C4-2B (cell line): ENCODE results near the gene PTPN2.

Source experiments
- ZFX ChIP-seq: fragments of 450-650 bp; IDR thresholded peaks from 2 replicates; pipeline ENCODE4 v1.6.1; 2017
- TF ChIP-seq, protein P1 (sequence below): fragments of 450-650 bp; conservative IDR thresholded peaks from 2 replicates; pipeline ENCODE4 v1.5.1; 2017; ENCODE audit warnings: mild to moderate bottlenecking

DNA sequence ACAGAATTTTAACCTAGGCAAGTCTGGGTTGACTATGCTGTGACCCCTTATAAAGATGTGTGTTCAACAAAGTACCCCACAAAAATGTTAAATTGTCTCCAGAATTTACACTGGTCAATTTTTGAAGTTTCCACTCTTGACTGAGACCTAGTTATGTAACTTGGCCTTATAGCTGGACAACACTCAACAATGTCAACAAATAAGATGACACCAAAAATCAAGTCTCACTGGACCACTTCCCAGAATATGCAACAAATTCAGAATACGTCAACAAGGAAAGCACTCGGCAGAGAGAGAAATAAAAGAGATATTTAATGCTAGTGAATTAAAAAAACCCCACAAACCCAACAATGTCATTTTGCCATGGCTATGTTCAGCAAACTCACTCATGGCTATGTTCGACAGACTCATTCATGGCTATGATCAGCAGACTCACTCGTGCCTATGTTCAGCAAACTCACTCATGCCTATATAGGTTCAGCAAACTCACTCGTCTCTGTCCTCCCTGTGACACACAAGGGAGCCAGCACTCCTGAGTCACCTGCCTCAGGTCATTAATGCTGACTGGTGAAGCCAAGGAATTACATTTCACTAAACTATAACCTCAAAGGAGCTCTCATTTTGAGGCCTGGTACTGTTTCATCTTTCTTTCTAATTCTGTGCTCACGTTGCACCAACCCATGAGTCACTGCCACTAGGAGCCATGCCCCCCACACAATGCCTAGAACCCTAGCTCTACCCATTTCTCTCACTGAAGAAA lies 72.7 kb downstream of the PTPN2 start:
- TF ChIP-seq, protein P1, sequence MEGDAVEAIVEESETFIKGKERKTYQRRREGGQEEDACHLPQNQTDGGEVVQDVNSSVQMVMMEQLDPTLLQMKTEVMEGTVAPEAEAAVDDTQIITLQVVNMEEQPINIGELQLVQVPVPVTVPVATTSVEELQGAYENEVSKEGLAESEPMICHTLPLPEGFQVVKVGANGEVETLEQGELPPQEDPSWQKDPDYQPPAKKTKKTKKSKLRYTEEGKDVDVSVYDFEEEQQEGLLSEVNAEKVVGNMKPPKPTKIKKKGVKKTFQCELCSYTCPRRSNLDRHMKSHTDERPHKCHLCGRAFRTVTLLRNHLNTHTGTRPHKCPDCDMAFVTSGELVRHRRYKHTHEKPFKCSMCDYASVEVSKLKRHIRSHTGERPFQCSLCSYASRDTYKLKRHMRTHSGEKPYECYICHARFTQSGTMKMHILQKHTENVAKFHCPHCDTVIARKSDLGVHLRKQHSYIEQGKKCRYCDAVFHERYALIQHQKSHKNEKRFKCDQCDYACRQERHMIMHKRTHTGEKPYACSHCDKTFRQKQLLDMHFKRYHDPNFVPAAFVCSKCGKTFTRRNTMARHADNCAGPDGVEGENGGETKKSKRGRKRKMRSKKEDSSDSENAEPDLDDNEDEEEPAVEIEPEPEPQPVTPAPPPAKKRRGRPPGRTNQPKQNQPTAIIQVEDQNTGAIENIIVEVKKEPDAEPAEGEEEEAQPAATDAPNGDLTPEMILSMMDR, result no peak
- TF ChIP-seq ZFX, result no peak
